ENCODE data around the gene METTL1.

The METTL1 gene

GRCh38 chr12:57771236-57771872 lies 551 bp downstream of the METTL1 start:
- 2 to 3% methylated on average over 14 of the region's 16 CpGs for WGBS, 2 experiments
- Histone ChIP-seq H3K27ac (ENCODE audit: insufficient read depth, low read depth, low read length, poor library complexity, severe bottlenecking) (peak overlapping the region; percentile 92), H3K36me3 (ENCODE audit: control insufficient read depth, insufficient read depth, low read length) (no peaks in the 10 kb centered on the region), H3K4me1 (ENCODE audit: control insufficient read depth, insufficient read depth, low read length) (peaks cover 13% of the 10 kb centered on the region), H3K9me3 (ENCODE audit: control insufficient read depth, low read length) (no peaks in the 10 kb centered on the region), H3K27me3 (ENCODE audit: control insufficient read depth, insufficient read depth, low read length, poor library complexity, severe bottlenecking) (peaks cover 26% of the 10 kb centered on the region), H3K4me3 (ENCODE audit: insufficient read depth, low read depth, low read length) (peak overlapping the region; percentile 59)

- no peak overlapping the region for H3K27ac ChIP-seq (ENCODE audit: insufficient read depth, low read depth, low read length, poor library complexity, severe bottlenecking)
- no peaks in the 10 kb centered on the region for H3K9me3 ChIP-seq (ENCODE audit: control insufficient read depth, low read length)
- H3K4me3 ChIP-seq (ENCODE audit: insufficient read depth, low read depth, low read length): no peak overlapping the region
- no peaks in the 10 kb centered on the region for H3K36me3 ChIP-seq (ENCODE audit: control insufficient read depth, insufficient read depth, low read length)
- H3K4me1 ChIP-seq (ENCODE audit: control insufficient read depth, insufficient read depth, low read length): peaks cover 19% of the 10 kb centered on the region
- H3K27me3 ChIP-seq (ENCODE audit: control insufficient read depth, insufficient read depth, low read length, poor library complexity, severe bottlenecking): peaks cover 32% of the 10 kb centered on the region
- WGBS, 2 experiments: 89 to 92% methylated on average over 4 of the region's 4 CpGs
Observed at GRCh38 chr12:57770734-57771133, 1.2 kb downstream of the METTL1 start.

GRCh38 chr12:57769594-57769993 lies 2.3 kb downstream of the METTL1 start:
- 93 to 96% methylated on average over 11 of the region's 11 CpGs for WGBS, 2 experiments
- Histone ChIP-seq H3K36me3 (ENCODE audit: control insufficient read depth, insufficient read depth, low read length) (no peaks in the 10 kb centered on the region), H3K27ac (ENCODE audit: insufficient read depth, low read depth, low read length, poor library complexity, severe bottlenecking) (no peak overlapping the region), H3K27me3 (ENCODE audit: control insufficient read depth, insufficient read depth, low read length, poor library complexity, severe bottlenecking) (peaks cover 43% of the 10 kb centered on the region), H3K4me1 (ENCODE audit: control insufficient read depth, insufficient read depth, low read length) (peaks cover 19% of the 10 kb centered on the region), H3K9me3 (ENCODE audit: control insufficient read depth, low read length) (no peaks in the 10 kb centered on the region), H3K4me3 (ENCODE audit: insufficient read depth, low read depth, low read length) (no peak overlapping the region)

- Histone ChIP-seq H3K27ac (ENCODE audit: insufficient read depth, low read depth, low read length, poor library complexity, severe bottlenecking) (no peak overlapping the region), H3K9me3 (ENCODE audit: control insufficient read depth, low read length) (no peaks in the 10 kb centered on the region), H3K36me3 (ENCODE audit: control insufficient read depth, insufficient read depth, low read length) (no peaks in the 10 kb centered on the region), H3K4me1 (ENCODE audit: control insufficient read depth, insufficient read depth, low read length) (peaks cover 19% of the 10 kb centered on the region), H3K27me3 (ENCODE audit: control insufficient read depth, insufficient read depth, low read length, poor library complexity, severe bottlenecking) (peaks cover 51% of the 10 kb centered on the region), H3K4me3 (ENCODE audit: insufficient read depth, low read depth, low read length) (no peak overlapping the region)
- 93 to 96% methylated on average over 3 of the region's 3 CpGs for WGBS, 2 experiments
Observed at GRCh38 chr12:57767876-57768275, 4.0 kb downstream of the METTL1 start.

- no peak overlapping the region for H3K27ac ChIP-seq (ENCODE audit: insufficient read depth, low read depth, low read length, poor library complexity, severe bottlenecking)
- H3K36me3 ChIP-seq (ENCODE audit: control insufficient read depth, insufficient read depth, low read length): no peaks in the 10 kb centered on the region
- H3K27me3 ChIP-seq (ENCODE audit: control insufficient read depth, insufficient read depth, low read length, poor library complexity, severe bottlenecking): peaks cover 52% of the 10 kb centered on the region
- no peaks in the 10 kb centered on the region for H3K9me3 ChIP-seq (ENCODE audit: control insufficient read depth, low read length)
- H3K4me3 ChIP-seq (ENCODE audit: insufficient read depth, low read depth, low read length): no peak overlapping the region
- H3K4me1 ChIP-seq (ENCODE audit: control insufficient read depth, insufficient read depth, low read length): peaks cover 19% of the 10 kb centered on the region
Observed at GRCh38 chr12:57767305-57767698, 4.6 kb downstream of the METTL1 start.

- 4 to 5% methylated on average over 38 of the region's 38 CpGs for WGBS, 2 experiments
- H3K9me3 ChIP-seq (ENCODE audit: control insufficient read depth, low read length): no peaks in the 10 kb centered on the region
- H3K36me3 ChIP-seq (ENCODE audit: control insufficient read depth, insufficient read depth, low read length): no peaks in the 10 kb centered on the region
- H3K27me3 ChIP-seq (ENCODE audit: control insufficient read depth, insufficient read depth, low read length, poor library complexity, severe bottlenecking): peaks cover 52% of the 10 kb centered on the region
- H3K27ac ChIP-seq (ENCODE audit: insufficient read depth, low read depth, low read length, poor library complexity, severe bottlenecking): no peak within 1 kb of the TSS
- peaks cover 19% of the 10 kb centered on the region for H3K4me1 ChIP-seq (ENCODE audit: control insufficient read depth, insufficient read depth, low read length)
- no peak within 1 kb of the TSS for H3K4me3 ChIP-seq (ENCODE audit: insufficient read depth, low read depth, low read length)
Observed at GRCh38 chr12:57766464-57767304, 5.2 kb downstream of the METTL1 start, which contains the start of gene CYP27B1. Gene CYP27B1 (minus strand): TSS chr12:57767078. CDS start chr12:57767041, 37 bp downstream.

GRCh38 chr12:57765698-57766463 lies 6.0 kb downstream of the METTL1 start:
- Histone ChIP-seq H3K4me3 (ENCODE audit: insufficient read depth, low read depth, low read length) (peak overlapping the region; percentile 14), H3K27me3 (ENCODE audit: control insufficient read depth, insufficient read depth, low read length, poor library complexity, severe bottlenecking) (peaks cover 52% of the 10 kb centered on the region)
- 6% methylated on average over 40 of the region's 40 CpGs for WGBS, 2 experiments

GRCh38 chr12:57765003-57765697 lies 6.8 kb downstream of the METTL1 start:
- Histone ChIP-seq H3K27me3 (ENCODE audit: control insufficient read depth, insufficient read depth, low read length, poor library complexity, severe bottlenecking) (peaks cover 52% of the 10 kb centered on the region), H3K36me3 (ENCODE audit: control insufficient read depth, insufficient read depth, low read length) (no peaks in the 10 kb centered on the region), H3K27ac (ENCODE audit: insufficient read depth, low read depth, low read length, poor library complexity, severe bottlenecking) (no peak overlapping the region), H3K4me3 (ENCODE audit: insufficient read depth, low read depth, low read length) (peak overlapping the region; percentile 14), H3K9me3 (ENCODE audit: control insufficient read depth, low read length) (no peaks in the 10 kb centered on the region), H3K4me1 (ENCODE audit: control insufficient read depth, insufficient read depth, low read length) (peaks cover 16% of the 10 kb centered on the region)
- 2% methylated on average over 60 of the region's 60 CpGs for WGBS, 2 experiments

More at GRCh38 chr12:57765698-57766463, 6.0 kb downstream of the METTL1 start:
- no peak overlapping the region for H3K27ac ChIP-seq (ENCODE audit: insufficient read depth, low read depth, low read length, poor library complexity, severe bottlenecking)
- H3K4me1 ChIP-seq (ENCODE audit: control insufficient read depth, insufficient read depth, low read length): peaks cover 16% of the 10 kb centered on the region
- H3K9me3 ChIP-seq (ENCODE audit: control insufficient read depth, low read length): no peaks in the 10 kb centered on the region
- H3K36me3 ChIP-seq (ENCODE audit: control insufficient read depth, insufficient read depth, low read length): no peaks in the 10 kb centered on the region

GRCh38 chr12:57764662-57765002 lies 7.3 kb downstream of the METTL1 start:
- no peaks in the 10 kb centered on the region for H3K36me3 ChIP-seq (ENCODE audit: control insufficient read depth, insufficient read depth, low read length)
- WGBS, 2 experiments: 23% methylated on average over 17 of the region's 17 CpGs
- peaks cover 52% of the 10 kb centered on the region for H3K27me3 ChIP-seq (ENCODE audit: control insufficient read depth, insufficient read depth, low read length, poor library complexity, severe bottlenecking)

More at GRCh38 chr12:57764662-57765002, 7.3 kb downstream of the METTL1 start:
- Histone ChIP-seq H3K9me3 (ENCODE audit: control insufficient read depth, low read length) (no peaks in the 10 kb centered on the region), H3K4me1 (ENCODE audit: control insufficient read depth, insufficient read depth, low read length) (peaks cover 16% of the 10 kb centered on the region), H3K4me3 (ENCODE audit: insufficient read depth, low read depth, low read length) (peak overlapping the region; percentile 14), H3K27ac (ENCODE audit: insufficient read depth, low read depth, low read length, poor library complexity, severe bottlenecking) (no peak overlapping the region)

Measured in ectodermal cell (in vitro differentiated cells).